Sigmoid colon (tissue), 7 donors: ENCODE measurements around the gene CSTB. TPM values are rescaled to one million over a fixed set of nuclear protein-coding genes. Genes with fewer than 3 reads are reported as not detected.

Experiments
- DNase-seq: peaks from one replicate; pipeline ENCODE4 v3.0.0-alpha.2; 2019
- H3K27ac ChIP-seq, 4 donors: fragments of 200-600 bp; sonication (generic); one replicate each; pipeline ENCODE4 v1.5.1; 2016 to 2019; ENCODE audit warnings: mild to moderate bottlenecking in 1 of 4
- H3K27me3 ChIP-seq, 3 donors: fragments of 200-600 bp; sonication (generic); one replicate each; pipeline ENCODE4 v1.5.1; 2019; ENCODE audit warnings: mild to moderate bottlenecking in 1 of 3
- H3K36me3 ChIP-seq, 4 donors: fragments of 200-600 bp; sonication (generic); one replicate each; pipeline ENCODE4 v1.5.1; 2016 to 2019
- H3K4me1 ChIP-seq, 4 donors: fragments of 200-600 bp; sonication (generic); one replicate each; pipeline ENCODE4 v1.5.1; 2017 to 2019
- H3K4me3 ChIP-seq, 4 donors: fragments of 200-600 bp; sonication (generic); one replicate each; pipeline ENCODE4 v1.5.1; 2017 to 2019; ENCODE audit warnings: mild to moderate bottlenecking in 2 of 4, moderate library complexity in 1 of 4
- H3K9me3 ChIP-seq, 4 donors: fragments of 200-600 bp in 3 of 4; sonication (generic) in 3 of 4; one replicate each; pipeline versions ENCODE4 v1.5.1 to v1.6.1; 2013 to 2019
- EP300 ChIP-seq, 4 donors: sonication (generic); formaldehyde crosslinking; IDR thresholded peaks; one replicate each; pipeline ENCODE4 v1.6.1; 2017; ENCODE audit warnings: antibody characterized with exemption in 4 of 4
- POLR2A ChIP-seq, 2 donors: fragments of 450-650 bp; IDR thresholded peaks; one replicate each; pipeline ENCODE4 v1.6.1; 2016; ENCODE audit warnings: antibody characterized with exemption in 2 of 2, mild to moderate bottlenecking in 2 of 2, moderate library complexity in 2 of 2
- POLR2AphosphoS5 ChIP-seq, 4 donors: sonication (generic); formaldehyde crosslinking; IDR thresholded peaks; one replicate each; pipeline ENCODE4 v1.6.1; 2017; ENCODE audit warnings: antibody characterized with exemption in 4 of 4
- WGBS, 2 donors: extraction: QIAGEN DNeasy Blood & Tissue Kit; methylation state at CpG; one replicate each; pipeline ENCODE4 v1.1.7; 2013; 5-methylcytosine and 5-hydroxymethylcytosine counted together
- intact Hi-C: fragments of 100-400 bp; cut with DNase I; formaldehyde crosslinking; loops from one replicate; pipeline ENCODE4 v1.15.1; 2023
- polyA plus RNA-seq, 3 donors: library from polyadenylated mRNA; stranded (reverse); fragments of 200-250 nt; gene quantifications; one replicate each; pipeline ENCODE4 v1.2.3, GENCODE V29; 2013
- total RNA-seq, 4 donors: library from RNA; depleted of rRNA; stranded (reverse); fragments of >200 nt; gene quantifications; one replicate each; pipeline ENCODE4 v1.1.0, GENCODE V29; 2016
- TF ChIP-seq, protein P1 (sequence below), 4 experiments: fragments of 450-650 bp in 3 of 4; fragments of 200-600 bp in 1 of 4; IDR thresholded peaks; one replicate each; pipeline ENCODE4 v1.5.1; 2016 to 2019; ENCODE audit warnings: antibody characterized with exemption in 4 of 4, mild to moderate bottlenecking in 3 of 4, moderate library complexity in 2 of 4
- donor health status: healthy with polysubstance abuse.
- donor health status: Bipolar disorder and iron deficiency.
- donor health status: healthy.

Gene CSTB
- total and polyA plus RNA-seq, 7 donors, result 7.1 to 167 (median 9.7) TPM

DNA sequence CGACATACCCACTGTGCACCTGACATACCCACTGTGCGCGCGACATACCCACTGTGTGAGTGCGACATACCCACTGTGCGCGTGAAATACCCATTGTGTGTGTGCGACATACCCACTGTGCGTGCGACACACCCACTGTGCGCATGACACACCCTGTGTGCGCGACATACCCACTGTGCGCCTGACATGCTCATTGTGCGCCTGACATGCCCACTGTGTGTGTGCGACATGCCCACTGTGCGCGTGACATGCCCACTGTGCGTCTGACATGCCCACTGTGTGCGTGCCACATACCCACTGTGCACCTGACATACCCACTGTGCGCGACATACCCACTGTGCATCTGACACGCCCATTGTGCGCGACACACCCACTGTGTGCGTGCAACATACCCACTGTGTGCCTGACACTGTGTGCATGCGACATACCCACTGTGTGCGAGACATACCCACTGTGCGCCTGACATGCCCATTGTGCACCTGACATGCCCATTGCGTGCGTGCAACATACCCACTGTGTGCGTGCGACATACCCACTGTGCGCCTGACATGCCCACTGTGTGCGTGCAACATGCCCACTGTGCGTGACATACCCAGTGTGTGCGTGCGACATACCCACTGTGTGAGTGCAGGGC lies 10.8 kb upstream of the CSTB start:
- no peak overlapping the region for H3K27ac ChIP-seq
- no peak for TF ChIP-seq POLR2A (IDR thresholded peaks at IDR 0.05)
- TF ChIP-seq POLR2AphosphoS5 (IDR thresholded peaks at IDR 0.05), result no peak
- TF ChIP-seq, protein P1, sequence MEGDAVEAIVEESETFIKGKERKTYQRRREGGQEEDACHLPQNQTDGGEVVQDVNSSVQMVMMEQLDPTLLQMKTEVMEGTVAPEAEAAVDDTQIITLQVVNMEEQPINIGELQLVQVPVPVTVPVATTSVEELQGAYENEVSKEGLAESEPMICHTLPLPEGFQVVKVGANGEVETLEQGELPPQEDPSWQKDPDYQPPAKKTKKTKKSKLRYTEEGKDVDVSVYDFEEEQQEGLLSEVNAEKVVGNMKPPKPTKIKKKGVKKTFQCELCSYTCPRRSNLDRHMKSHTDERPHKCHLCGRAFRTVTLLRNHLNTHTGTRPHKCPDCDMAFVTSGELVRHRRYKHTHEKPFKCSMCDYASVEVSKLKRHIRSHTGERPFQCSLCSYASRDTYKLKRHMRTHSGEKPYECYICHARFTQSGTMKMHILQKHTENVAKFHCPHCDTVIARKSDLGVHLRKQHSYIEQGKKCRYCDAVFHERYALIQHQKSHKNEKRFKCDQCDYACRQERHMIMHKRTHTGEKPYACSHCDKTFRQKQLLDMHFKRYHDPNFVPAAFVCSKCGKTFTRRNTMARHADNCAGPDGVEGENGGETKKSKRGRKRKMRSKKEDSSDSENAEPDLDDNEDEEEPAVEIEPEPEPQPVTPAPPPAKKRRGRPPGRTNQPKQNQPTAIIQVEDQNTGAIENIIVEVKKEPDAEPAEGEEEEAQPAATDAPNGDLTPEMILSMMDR (IDR thresholded peaks at IDR 0.05), result no peak
- no peak for TF ChIP-seq EP300 (IDR thresholded peaks at IDR 0.05)
- no peak overlapping the region for H3K4me3 ChIP-seq
- no peaks in the 10 kb centered on the region for H3K9me3 ChIP-seq
- intact Hi-C loops, result no loop called here
- H3K36me3 ChIP-seq, result peaks cover 0 to 6% (median 1%) of the 10 kb centered on the region in 4 donors
- peaks cover 0 to 21% (median 15%) of the 10 kb centered on the region in 4 donors for H3K4me1 ChIP-seq
- DNase-seq, result no peak
- 92 to 95% methylated on average over 38 of the region's 38 CpGs for WGBS, 2 donors
- H3K27me3 ChIP-seq, result no peaks in the 10 kb centered on the region

DNA sequence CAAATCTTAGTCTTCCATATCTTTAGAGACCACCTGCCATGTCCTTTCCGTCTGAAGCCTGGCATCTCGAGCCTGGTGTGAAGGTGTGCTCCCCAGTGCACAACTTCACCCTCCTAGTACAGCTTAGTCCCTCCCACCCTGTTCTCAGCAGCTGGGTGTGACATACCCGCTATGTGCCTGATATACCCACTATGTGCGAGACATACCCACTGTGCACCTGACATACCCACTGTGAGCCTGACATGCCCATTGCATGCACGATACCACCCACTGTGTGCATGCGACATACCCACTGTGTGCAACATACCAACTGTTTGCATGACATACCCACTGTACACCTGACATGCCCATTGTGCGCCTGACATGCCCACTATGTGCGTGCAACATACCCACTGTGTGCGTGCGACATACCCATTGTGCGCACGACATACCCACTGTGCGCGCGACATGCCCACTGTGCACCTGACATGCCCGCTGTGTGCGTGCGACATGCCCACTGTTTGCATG lies 10.2 kb upstream of the CSTB start:
- Histone ChIP-seq H3K4me1 (peaks cover 0 to 17% (median 15%) of the 10 kb centered on the region in 4 donors), H3K27ac (no peak overlapping the region), H3K4me3 (no peak overlapping the region), H3K27me3 (no peaks in the 10 kb centered on the region), H3K36me3 (no peaks in the 10 kb centered on the region), H3K9me3 (no peaks in the 10 kb centered on the region)
- TF ChIP-seq, protein P1 (IDR thresholded peaks at IDR 0.05), result no peak
- TF ChIP-seq EP300 (IDR thresholded peaks at IDR 0.05) (no peak), POLR2AphosphoS5 (IDR thresholded peaks at IDR 0.05) (no peak), POLR2A (IDR thresholded peaks at IDR 0.05) (no peak)
- WGBS, 2 donors, result 86 to 87% methylated on average over 18 of the region's 18 CpGs
- intact Hi-C loops, result no loop called here
- no peak for DNase-seq

DNA sequence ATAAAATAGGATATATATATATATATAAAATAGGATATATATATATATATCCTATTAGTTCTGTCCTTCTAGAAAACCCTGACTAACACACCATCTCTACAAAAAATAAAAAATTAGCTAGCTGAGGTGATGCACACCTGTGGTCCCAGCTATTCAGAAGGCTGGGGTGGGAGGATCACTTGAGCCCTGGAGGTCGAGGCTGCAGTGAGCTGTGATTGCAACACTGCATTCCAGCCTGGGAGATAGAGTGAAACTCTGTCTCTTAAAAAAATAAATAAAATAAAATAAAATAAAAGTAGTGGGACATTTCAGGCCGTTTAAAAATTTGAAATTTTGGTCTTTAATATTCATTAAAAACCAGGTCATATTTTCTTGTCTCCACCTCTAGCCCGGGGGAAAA lies 9.0 kb upstream of the CSTB start:
- H3K9me3 ChIP-seq, result no peaks in the 10 kb centered on the region
- no peaks in the 10 kb centered on the region for H3K36me3 ChIP-seq
- H3K4me1 ChIP-seq, result peaks cover 0 to 8% (median 4%) of the 10 kb centered on the region in 4 donors
- no peaks in the 10 kb centered on the region for H3K27me3 ChIP-seq
- no peak overlapping the region for H3K4me3 ChIP-seq
- TF ChIP-seq EP300 (IDR thresholded peaks at IDR 0.05) (no peak), POLR2AphosphoS5 (IDR thresholded peaks at IDR 0.05) (no peak), POLR2A (IDR thresholded peaks at IDR 0.05) (no peak)
- TF ChIP-seq, protein P1 (IDR thresholded peaks at IDR 0.05), result no peak
- DNase-seq, result no peak
- intact Hi-C loops, result no loop called here
- WGBS, 2 donors, result 62 to 65% methylated on average over 3 of the region's 3 CpGs
- no peak overlapping the region for H3K27ac ChIP-seq

DNA sequence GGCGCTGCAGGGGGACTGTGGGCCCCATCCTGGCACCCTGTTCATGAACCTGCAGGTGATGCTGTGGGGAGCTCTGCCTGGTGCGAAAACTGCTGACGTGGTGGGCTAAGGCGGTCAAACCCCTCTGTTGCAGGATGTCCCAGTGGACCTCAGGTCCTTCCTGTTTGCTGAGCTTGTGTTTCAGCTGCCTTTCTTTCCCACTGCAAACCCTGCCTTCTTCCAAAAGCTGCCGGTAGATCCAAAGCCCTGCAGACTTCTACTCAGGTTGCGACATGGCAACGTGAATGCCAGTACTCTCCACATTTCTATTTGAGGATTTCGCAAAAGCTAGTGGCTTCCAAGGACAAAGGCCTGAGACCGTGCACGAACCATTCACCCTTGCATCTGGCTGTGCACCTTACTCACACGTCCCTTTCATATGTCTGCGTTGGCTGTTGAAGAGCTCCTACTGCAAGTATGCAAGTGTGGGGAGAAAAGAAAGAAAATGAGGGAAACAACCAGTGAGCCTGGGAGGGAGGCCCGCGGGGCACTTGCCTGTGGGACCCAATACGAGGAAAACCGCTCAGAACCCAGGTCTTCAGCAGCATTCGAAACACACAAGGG lies 7.1 kb upstream of the CSTB start:
- 82 to 92% methylated on average over 17 of the region's 17 CpGs for WGBS, 2 donors
- Histone ChIP-seq H3K4me1 (no peaks in the 10 kb centered on the region), H3K4me3 (no peak overlapping the region), H3K27ac (no peak overlapping the region), H3K27me3 (no peaks in the 10 kb centered on the region), H3K36me3 (no peaks in the 10 kb centered on the region), H3K9me3 (no peaks in the 10 kb centered on the region)
- TF ChIP-seq POLR2A (IDR thresholded peaks at IDR 0.05) (no peak), POLR2AphosphoS5 (IDR thresholded peaks at IDR 0.05) (no peak), EP300 (IDR thresholded peaks at IDR 0.05) (no peak)
- TF ChIP-seq, protein P1 (IDR thresholded peaks at IDR 0.05), result no peak
- intact Hi-C loops, result no loop called here
- DNase-seq, result no peak
